HepG2 (cell line): ENCODE results near the gene TBC1D22A.

Experiments
- KLF6 ChIP-seq: IDR thresholded peaks from 2 replicates; pipeline ENCODE4 v1.8.0; 2016; ENCODE audit warnings: missing biosample characterization, missing genetic modification reagents
- MXI1 ChIP-seq: IDR thresholded peaks from 3 replicates; pipeline ENCODE4 v1.6.1; 2012; ENCODE audit warnings: low read depth, low read length, inconsistent platforms, borderline replicate concordance
- TF ChIP-seq, protein P1 (sequence below): sonication (generic); formaldehyde crosslinking; IDR thresholded peaks from 2 replicates; pipeline ENCODE4 v1.4.0; 2020; ENCODE audit warnings: missing genetic modification reagents
- TF ChIP-seq, protein P2 (sequence below): sonication (generic); formaldehyde crosslinking; IDR thresholded peaks from 2 replicates; pipeline ENCODE4 v1.9.0; 2021; ENCODE audit warnings: missing genetic modification reagents, borderline replicate concordance
- TF ChIP-seq, protein P3 (sequence below): sonication (generic); formaldehyde crosslinking; IDR thresholded peaks from 2 replicates; pipeline ENCODE4 v1.4.0; 2020; ENCODE audit warnings: missing genetic modification reagents, borderline replicate concordance

DNA sequence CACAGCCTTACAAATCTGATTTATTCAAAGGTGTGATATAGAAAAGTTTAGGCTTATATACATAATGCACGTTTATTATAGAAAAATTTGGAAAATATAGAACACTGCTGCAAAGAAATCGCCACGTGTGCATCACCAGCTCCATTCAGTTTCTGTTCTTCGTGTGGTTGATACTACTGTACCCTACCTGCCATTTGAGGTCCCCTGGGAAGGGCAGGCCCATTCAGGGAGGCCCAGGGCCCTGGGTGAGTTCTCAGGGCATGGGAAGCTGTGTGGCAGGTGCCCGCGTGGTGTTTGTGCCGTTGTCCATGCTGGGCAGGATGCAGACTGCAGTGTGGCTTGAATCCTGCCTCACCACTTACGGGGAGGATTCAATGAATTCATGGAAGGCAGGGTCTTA is 60.8 kb downstream of the TBC1D22A start:
- TF ChIP-seq MXI1 (no peak), KLF6 (no peak)
- TF ChIP-seq, protein P1, sequence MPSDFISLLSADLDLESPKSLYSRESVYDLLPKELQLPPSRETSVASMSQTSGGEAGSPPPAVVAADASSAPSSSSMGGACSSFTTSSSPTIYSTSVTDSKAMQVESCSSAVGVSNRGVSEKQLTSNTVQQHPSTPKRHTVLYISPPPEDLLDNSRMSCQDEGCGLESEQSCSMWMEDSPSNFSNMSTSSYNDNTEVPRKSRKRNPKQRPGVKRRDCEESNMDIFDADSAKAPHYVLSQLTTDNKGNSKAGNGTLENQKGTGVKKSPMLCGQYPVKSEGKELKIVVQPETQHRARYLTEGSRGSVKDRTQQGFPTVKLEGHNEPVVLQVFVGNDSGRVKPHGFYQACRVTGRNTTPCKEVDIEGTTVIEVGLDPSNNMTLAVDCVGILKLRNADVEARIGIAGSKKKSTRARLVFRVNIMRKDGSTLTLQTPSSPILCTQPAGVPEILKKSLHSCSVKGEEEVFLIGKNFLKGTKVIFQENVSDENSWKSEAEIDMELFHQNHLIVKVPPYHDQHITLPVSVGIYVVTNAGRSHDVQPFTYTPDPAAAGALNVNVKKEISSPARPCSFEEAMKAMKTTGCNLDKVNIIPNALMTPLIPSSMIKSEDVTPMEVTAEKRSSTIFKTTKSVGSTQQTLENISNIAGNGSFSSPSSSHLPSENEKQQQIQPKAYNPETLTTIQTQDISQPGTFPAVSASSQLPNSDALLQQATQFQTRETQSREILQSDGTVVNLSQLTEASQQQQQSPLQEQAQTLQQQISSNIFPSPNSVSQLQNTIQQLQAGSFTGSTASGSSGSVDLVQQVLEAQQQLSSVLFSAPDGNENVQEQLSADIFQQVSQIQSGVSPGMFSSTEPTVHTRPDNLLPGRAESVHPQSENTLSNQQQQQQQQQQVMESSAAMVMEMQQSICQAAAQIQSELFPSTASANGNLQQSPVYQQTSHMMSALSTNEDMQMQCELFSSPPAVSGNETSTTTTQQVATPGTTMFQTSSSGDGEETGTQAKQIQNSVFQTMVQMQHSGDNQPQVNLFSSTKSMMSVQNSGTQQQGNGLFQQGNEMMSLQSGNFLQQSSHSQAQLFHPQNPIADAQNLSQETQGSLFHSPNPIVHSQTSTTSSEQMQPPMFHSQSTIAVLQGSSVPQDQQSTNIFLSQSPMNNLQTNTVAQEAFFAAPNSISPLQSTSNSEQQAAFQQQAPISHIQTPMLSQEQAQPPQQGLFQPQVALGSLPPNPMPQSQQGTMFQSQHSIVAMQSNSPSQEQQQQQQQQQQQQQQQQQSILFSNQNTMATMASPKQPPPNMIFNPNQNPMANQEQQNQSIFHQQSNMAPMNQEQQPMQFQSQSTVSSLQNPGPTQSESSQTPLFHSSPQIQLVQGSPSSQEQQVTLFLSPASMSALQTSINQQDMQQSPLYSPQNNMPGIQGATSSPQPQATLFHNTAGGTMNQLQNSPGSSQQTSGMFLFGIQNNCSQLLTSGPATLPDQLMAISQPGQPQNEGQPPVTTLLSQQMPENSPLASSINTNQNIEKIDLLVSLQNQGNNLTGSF (CRISPR knock-in tag): no peak
- TF ChIP-seq, protein P2, sequence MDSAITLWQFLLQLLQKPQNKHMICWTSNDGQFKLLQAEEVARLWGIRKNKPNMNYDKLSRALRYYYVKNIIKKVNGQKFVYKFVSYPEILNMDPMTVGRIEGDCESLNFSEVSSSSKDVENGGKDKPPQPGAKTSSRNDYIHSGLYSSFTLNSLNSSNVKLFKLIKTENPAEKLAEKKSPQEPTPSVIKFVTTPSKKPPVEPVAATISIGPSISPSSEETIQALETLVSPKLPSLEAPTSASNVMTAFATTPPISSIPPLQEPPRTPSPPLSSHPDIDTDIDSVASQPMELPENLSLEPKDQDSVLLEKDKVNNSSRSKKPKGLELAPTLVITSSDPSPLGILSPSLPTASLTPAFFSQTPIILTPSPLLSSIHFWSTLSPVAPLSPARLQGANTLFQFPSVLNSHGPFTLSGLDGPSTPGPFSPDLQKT (CRISPR knock-in tag): no peak
- TF ChIP-seq, protein P3, sequence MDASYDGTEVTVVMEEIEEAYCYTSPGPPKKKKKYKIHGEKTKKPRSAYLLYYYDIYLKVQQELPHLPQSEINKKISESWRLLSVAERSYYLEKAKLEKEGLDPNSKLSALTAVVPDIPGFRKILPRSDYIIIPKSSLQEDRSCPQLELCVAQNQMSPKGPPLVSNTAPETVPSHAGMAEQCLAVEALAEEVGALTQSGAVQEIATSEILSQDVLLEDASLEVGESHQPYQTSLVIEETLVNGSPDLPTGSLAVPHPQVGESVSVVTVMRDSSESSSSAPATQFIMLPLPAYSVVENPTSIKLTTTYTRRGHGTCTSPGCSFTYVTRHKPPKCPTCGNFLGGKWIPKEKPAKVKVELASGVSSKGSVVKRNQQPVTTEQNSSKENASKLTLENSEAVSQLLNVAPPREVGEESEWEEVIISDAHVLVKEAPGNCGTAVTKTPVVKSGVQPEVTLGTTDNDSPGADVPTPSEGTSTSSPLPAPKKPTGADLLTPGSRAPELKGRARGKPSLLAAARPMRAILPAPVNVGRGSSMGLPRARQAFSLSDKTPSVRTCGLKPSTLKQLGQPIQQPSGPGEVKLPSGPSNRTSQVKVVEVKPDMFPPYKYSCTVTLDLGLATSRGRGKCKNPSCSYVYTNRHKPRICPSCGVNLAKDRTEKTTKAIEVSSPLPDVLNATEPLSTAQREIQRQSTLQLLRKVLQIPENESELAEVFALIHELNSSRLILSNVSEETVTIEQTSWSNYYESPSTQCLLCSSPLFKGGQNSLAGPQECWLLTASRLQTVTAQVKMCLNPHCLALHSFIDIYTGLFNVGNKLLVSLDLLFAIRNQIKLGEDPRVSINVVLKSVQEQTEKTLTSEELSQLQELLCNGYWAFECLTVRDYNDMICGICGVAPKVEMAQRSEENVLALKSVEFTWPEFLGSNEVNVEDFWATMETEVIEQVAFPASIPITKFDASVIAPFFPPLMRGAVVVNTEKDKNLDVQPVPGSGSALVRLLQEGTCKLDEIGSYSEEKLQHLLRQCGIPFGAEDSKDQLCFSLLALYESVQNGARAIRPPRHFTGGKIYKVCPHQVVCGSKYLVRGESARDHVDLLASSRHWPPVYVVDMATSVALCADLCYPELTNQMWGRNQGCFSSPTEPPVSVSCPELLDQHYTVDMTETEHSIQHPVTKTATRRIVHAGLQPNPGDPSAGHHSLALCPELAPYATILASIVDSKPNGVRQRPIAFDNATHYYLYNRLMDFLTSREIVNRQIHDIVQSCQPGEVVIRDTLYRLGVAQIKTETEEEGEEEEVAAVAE (CRISPR knock-in tag): no peak
